Hepatocyte (in vitro differentiated cells): ENCODE results near the gene IZUMO1.
"Not testable (repeated sequence)": the region's sequence is repeated elsewhere in the genome, so short reads cannot be mapped to it uniquely, and the experiment has no call there.

ENCODE experiments used
- EZH2 ChIP-seq: fragments of 200-600 bp; sonication (generic); IDR thresholded peaks from 2 replicates; pipeline ENCODE4 v1.6.1; 2016; ENCODE audit warnings: antibody characterized with exemption, mild to moderate bottlenecking, borderline replicate concordance
- TF ChIP-seq, protein P1 (sequence below): fragments of 200-600 bp; sonication (generic); IDR thresholded peaks from 2 replicates; pipeline ENCODE4 v1.5.1; 2016; ENCODE audit warnings: antibody characterized with exemption, mild to moderate bottlenecking; ENCODE audit not compliant: poor library complexity

DNA sequence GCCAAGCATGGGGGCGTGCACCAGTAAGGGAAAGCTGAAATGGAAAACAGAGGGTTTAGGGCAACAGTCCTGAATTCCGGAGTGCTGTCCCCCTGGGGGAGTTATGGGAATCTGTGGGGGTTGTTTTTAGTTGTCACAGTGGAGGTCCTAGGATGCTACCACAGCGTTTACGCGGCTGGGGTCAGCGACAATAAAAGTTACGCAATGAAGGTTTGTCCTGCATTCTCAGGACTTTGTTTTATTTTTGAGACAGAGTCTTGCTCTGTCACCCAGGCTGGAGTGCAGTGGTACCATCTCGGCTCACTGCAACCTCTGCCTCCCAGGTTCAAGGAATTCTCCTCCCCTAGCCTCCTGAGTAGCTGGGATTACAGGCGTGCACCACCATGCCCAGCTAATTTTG, 53.1 kb downstream of the IZUMO1 start:
- TF ChIP-seq, protein P1, sequence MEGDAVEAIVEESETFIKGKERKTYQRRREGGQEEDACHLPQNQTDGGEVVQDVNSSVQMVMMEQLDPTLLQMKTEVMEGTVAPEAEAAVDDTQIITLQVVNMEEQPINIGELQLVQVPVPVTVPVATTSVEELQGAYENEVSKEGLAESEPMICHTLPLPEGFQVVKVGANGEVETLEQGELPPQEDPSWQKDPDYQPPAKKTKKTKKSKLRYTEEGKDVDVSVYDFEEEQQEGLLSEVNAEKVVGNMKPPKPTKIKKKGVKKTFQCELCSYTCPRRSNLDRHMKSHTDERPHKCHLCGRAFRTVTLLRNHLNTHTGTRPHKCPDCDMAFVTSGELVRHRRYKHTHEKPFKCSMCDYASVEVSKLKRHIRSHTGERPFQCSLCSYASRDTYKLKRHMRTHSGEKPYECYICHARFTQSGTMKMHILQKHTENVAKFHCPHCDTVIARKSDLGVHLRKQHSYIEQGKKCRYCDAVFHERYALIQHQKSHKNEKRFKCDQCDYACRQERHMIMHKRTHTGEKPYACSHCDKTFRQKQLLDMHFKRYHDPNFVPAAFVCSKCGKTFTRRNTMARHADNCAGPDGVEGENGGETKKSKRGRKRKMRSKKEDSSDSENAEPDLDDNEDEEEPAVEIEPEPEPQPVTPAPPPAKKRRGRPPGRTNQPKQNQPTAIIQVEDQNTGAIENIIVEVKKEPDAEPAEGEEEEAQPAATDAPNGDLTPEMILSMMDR: not testable (repeated sequence)
- not testable (repeated sequence) for TF ChIP-seq EZH2
